NCI-H1092 treated with DMSO at 0.1 percent for 48 hours (cell line): ENCODE data around the gene TEX53.

Source experiments
- DNase-seq: peaks from one replicate; lab custom pipeline; 2025; lab: John Stamatoyannopoulos, UW

The TEX53 gene

GRCh38 chr9:114657705-114658104 is at the start of gene TEX53:
Gene TEX53 (minus strand): TSS chr9:114657805. CDS start chr9:114657774, 31 bp downstream.
- no peak for DNase-seq

GRCh38 chr9:114706711-114707110 is 49.1 kb upstream of the TEX53 start:
- DNase-seq, result no peak

- no peak for DNase-seq
Observed at GRCh38 chr9:114701988-114702387, 44.4 kb upstream of the TEX53 start.

- DNase-seq, result no peak
Observed at GRCh38 chr9:114697951-114698351, 40.3 kb upstream of the TEX53 start.

- no peak for DNase-seq
Observed at GRCh38 chr9:114696814-114697544, 39.4 kb upstream of the TEX53 start.

- DNase-seq, result no peak
Observed at GRCh38 chr9:114695948-114696347, 38.3 kb upstream of the TEX53 start.

- DNase-seq, result no peak
Observed at GRCh38 chr9:114694719-114695269, 37.2 kb upstream of the TEX53 start.

- DNase-seq, result no peak
Observed at GRCh38 chr9:114694146-114694545, 36.5 kb upstream of the TEX53 start.

- DNase-seq, result no peak
Observed at GRCh38 chr9:114693248-114693855, 35.7 kb upstream of the TEX53 start.

- DNase-seq, result no peak
Observed at GRCh38 chr9:114691956-114692295, 34.3 kb upstream of the TEX53 start.

- DNase-seq, result no peak
Observed at GRCh38 chr9:114691046-114691955, 33.7 kb upstream of the TEX53 start.

- DNase-seq, result no peak
Observed at GRCh38 chr9:114690308-114690707, 32.7 kb upstream of the TEX53 start.

- DNase-seq, result no peak
Observed at GRCh38 chr9:114689813-114690212, 32.2 kb upstream of the TEX53 start.

GRCh38 chr9:114688909-114689610 is 31.5 kb upstream of the TEX53 start:
- DNase-seq, result no peak

- DNase-seq, result no peak
Observed at GRCh38 chr9:114688379-114688778, 30.8 kb upstream of the TEX53 start.

- DNase-seq, result no peak
Observed at GRCh38 chr9:114687034-114687433, 29.4 kb upstream of the TEX53 start.

- DNase-seq, result no peak
Observed at GRCh38 chr9:114685951-114686350, 28.3 kb upstream of the TEX53 start.

- no peak for DNase-seq
Observed at GRCh38 chr9:114684036-114684435, 26.4 kb upstream of the TEX53 start.

- no peak for DNase-seq
Observed at GRCh38 chr9:114682846-114683245, 25.2 kb upstream of the TEX53 start.

- DNase-seq, result peak; percentile 54
Observed at GRCh38 chr9:114681594-114682332, 24.2 kb upstream of the TEX53 start, which contains the start of gene TEX48. Gene TEX48 (minus strand): TSS chr9:114682192. CDS start chr9:114671723, 10,469 bp downstream.
